OCI-LY7 (cell line): ENCODE measurements around the gene FCER1G.

Source experiments
- EZH2phosphoT487 ChIP-seq: fragments of 200-600 bp; sonication (generic); IDR thresholded peaks from 2 replicates; pipeline ENCODE4 v1.6.1; 2018; ENCODE audit warnings: low read depth, borderline replicate concordance, mild to moderate bottlenecking, mixed run types, antibody characterized with exemption, low read length, moderate library complexity, mixed read lengths
- TF ChIP-seq, protein P1 (sequence below): fragments of 200-600 bp; sonication (generic); conservative IDR thresholded peaks from 2 replicates; pipeline ENCODE4 v1.5.1; 2014; ENCODE audit warnings: mild to moderate bottlenecking, antibody characterized with exemption, low read length, moderate library complexity, mixed read lengths

DNA sequence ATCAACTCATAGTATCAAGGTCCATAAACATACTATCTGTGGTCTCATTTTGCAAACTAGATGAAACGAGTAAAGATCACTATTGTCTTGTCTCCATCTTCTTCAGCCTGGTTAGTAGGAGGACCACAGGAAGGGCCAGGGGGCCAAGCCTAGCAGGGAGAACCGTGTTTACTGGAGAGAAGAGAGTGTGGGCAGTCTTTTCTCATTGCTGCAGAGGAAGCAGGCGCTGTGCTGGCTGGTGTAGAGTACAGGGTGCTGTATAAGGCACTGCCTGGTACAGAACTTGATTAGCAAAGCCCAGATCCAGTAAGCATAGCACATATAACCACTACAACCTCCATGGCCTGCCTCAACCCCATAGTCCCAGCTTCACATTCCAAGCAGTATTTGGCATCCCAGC lies 27.8 kb upstream of the FCER1G start:
- TF ChIP-seq, protein P1, sequence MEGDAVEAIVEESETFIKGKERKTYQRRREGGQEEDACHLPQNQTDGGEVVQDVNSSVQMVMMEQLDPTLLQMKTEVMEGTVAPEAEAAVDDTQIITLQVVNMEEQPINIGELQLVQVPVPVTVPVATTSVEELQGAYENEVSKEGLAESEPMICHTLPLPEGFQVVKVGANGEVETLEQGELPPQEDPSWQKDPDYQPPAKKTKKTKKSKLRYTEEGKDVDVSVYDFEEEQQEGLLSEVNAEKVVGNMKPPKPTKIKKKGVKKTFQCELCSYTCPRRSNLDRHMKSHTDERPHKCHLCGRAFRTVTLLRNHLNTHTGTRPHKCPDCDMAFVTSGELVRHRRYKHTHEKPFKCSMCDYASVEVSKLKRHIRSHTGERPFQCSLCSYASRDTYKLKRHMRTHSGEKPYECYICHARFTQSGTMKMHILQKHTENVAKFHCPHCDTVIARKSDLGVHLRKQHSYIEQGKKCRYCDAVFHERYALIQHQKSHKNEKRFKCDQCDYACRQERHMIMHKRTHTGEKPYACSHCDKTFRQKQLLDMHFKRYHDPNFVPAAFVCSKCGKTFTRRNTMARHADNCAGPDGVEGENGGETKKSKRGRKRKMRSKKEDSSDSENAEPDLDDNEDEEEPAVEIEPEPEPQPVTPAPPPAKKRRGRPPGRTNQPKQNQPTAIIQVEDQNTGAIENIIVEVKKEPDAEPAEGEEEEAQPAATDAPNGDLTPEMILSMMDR, result no peak
- TF ChIP-seq EZH2phosphoT487, result no peak
